ENCODE results near the gene HDDC3.

Gene HDDC3

GRCh38 chr15:90891346-90891949 is 40.9 kb downstream of the HDDC3 start:
- DNase-seq (ENCODE audit: low spot score), result no peak

GRCh38 chr15:90890839-90891238 is 41.5 kb downstream of the HDDC3 start:
- no peak for DNase-seq (ENCODE audit: low spot score)

GRCh38 chr15:90889736-90890456 is 42.5 kb downstream of the HDDC3 start:
- DNase-seq (ENCODE audit: low spot score), result no peak

GRCh38 chr15:90889313-90889730 is 43.0 kb downstream of the HDDC3 start:
- DNase-seq (ENCODE audit: low spot score), result no peak

GRCh38 chr15:90887037-90887481 is 45.3 kb downstream of the HDDC3 start:
- no peak for DNase-seq (ENCODE audit: low spot score)

- no peak for DNase-seq (ENCODE audit: low spot score)
Measured at GRCh38 chr15:90886291-90886614, 46.1 kb downstream of the HDDC3 start.

- DNase-seq (ENCODE audit: low spot score), result peak; percentile 92
Measured at GRCh38 chr15:90885432-90886290, 46.7 kb downstream of the HDDC3 start.

- no peak for DNase-seq (ENCODE audit: low spot score)
Measured at GRCh38 chr15:90884719-90885431, 47.5 kb downstream of the HDDC3 start.

GRCh38 chr15:90883976-90884718 is 48.2 kb downstream of the HDDC3 start, which contains the start of gene FES:
Gene FES (plus strand): TSS chr15:90884504. CDS start chr15:90885046, 542 bp downstream.
- no peak for DNase-seq (ENCODE audit: low spot score)

- no peak for DNase-seq (ENCODE audit: low spot score)
Measured at GRCh38 chr15:90883526-90883975, 48.8 kb downstream of the HDDC3 start.

GRCh38 chr15:90882781-90883525 is 49.4 kb downstream of the HDDC3 start:
- DNase-seq (ENCODE audit: low spot score), result no peak

GRCh38 chr15:90881978-90882721 is 50.2 kb downstream of the HDDC3 start:
- DNase-seq (ENCODE audit: low spot score), result no peak

- DNase-seq (ENCODE audit: low spot score), result no peak
Measured at GRCh38 chr15:90881181-90881977, 51.0 kb downstream of the HDDC3 start.

- DNase-seq (ENCODE audit: low spot score), result no peak
Measured at GRCh38 chr15:90880381-90881145, 51.8 kb downstream of the HDDC3 start.

All from HuH-7 (cell line).